Dedifferentiated amniotic fluid mesenchymal stem cell (primary cell): ENCODE data around the gene CRKL.
"Not testable (repeated sequence)": the region's sequence is repeated elsewhere in the genome, so short reads cannot be mapped to it uniquely, and the experiment has no call there.

ENCODE experiments used
- DNase-seq: peaks from one replicate; pipeline ENCODE4 v3.0.0-alpha.2; 2016; ENCODE audit errors: extremely low spot score

CRKL gene

DNA sequence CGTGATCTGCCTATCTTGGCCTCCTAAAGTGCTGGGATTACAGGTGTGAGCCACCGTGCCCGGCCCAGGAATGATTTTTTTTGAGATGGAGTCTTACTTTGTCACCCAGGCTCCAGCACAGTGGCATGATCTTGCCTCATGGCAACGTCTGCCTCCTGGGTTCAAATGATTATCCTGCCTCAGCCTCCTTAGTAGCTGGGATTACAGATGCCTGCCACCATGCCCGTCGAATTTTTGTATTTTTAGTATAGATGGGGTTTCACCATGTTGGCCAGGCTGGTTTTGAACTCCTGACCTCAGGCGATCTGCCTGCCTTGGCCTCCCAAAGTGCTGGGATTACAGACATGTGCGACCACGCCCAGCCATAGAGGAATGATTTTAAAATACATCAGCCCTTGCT is 17.8 kb downstream of the CRKL start:
- not testable (repeated sequence) for DNase-seq

DNA sequence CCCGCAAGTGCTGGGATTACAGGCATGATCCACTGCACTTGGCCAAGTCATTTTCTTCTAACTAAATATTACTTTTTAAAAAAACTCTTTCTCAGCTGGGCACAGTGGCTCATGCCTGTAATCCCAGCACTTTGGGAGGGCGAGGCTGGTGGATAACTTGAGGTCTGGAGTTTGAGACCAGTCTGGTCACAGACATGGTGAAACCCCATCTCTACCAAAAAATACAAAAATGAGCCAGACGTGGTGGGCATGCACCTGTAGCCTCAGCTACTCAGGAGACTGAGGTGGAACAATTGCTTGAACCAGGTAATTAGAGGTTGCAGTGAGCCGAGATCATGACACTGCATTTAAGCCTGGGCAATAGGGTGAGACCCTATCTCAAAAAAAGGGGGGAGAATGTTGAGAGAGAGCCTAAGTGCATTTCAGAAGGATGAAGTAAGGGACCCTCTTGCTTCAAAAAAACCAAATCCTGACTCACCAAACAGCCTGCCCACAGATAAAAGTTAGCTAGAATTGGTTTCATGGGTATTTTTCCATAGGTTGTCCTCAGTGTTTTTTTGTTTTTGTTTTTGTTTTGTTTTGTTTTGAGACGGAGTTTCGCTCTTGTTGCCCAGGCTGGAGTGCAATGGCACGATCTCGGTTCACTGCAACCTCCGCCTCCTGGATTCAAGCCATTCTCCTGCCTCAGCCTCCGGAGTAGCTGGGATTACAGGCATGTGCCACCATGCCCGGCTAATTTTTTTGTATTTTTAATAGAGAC is 18.8 kb downstream of the CRKL start:
- DNase-seq = not testable (repeated sequence)

DNA sequence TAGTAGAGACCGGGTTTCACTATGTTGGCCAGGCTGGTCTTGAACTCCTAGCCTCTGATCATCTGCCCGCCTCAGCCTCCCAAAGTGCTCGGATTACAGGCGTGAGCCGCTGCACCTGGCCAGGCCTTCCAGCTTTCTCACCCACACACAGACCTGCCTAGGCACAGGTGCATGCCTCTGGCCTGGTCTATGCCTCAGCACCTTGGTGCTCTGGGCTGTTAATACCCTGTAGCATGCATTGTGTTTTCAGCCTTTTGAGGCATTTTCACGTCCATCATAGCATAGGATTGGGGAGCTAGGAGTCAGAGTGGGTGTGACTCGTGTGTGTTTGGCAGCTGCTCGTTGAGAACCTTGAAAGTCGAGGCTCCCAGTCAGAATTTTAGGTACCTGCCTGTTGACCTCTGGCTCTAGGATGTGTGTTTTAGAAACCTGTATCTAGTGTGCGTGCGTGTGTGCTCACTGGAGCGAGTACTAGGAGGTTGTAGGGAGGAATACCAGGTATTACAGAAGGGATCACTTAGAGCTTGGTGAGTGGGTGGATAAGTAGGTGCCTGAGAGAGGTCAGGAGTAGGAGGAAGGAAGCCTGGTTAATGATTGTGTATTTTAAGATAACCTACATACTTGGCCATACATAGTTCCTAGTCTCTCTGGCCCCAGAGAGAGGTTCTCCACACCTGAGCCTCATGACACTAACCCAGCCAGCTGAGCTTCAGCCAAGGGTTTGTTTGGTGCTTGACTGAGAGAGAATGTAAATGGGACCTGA is 20.0 kb downstream of the CRKL start:
- no peak for DNase-seq

DNA sequence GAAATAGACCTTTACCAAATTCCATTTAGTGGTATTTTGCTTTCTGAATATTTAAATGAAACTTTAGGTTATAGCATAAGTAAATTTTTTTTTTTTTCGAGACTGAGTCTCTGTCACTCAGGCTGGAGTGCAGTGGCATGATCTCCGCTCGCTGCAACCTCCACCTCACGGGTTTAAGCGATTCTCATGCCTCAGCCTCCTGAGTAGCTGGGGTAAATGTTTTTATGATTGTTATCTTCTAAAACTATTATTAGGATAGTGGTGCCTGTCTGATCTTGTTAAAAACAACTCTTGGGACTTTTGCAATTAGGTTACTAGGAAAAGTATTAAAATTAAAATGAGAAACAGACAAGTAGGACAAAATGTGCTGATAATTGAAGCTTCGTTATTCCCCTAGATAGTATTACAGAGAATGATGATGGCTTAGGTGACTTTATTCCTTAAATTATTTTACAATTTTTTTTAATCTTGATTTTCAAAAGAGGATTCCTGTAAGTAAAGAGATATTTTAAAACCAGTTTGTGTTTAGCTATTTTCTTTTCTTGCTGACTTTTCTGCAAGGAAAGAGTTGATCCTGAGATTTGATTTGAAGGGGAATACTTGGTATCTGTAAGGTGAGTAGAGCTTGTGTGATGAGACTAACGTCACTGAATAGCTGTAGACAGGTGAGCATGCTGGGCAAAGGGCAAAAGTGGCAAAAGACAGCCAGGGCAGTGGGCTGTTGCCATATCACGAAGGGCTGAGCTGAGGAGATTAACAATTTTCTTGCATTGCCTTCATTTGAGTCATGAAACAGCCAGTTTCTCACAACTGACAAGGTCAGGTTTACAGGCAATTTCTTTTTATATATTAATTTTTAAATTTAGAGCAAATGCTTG is 20.8 kb downstream of the CRKL start:
- DNase-seq = no peak

DNA sequence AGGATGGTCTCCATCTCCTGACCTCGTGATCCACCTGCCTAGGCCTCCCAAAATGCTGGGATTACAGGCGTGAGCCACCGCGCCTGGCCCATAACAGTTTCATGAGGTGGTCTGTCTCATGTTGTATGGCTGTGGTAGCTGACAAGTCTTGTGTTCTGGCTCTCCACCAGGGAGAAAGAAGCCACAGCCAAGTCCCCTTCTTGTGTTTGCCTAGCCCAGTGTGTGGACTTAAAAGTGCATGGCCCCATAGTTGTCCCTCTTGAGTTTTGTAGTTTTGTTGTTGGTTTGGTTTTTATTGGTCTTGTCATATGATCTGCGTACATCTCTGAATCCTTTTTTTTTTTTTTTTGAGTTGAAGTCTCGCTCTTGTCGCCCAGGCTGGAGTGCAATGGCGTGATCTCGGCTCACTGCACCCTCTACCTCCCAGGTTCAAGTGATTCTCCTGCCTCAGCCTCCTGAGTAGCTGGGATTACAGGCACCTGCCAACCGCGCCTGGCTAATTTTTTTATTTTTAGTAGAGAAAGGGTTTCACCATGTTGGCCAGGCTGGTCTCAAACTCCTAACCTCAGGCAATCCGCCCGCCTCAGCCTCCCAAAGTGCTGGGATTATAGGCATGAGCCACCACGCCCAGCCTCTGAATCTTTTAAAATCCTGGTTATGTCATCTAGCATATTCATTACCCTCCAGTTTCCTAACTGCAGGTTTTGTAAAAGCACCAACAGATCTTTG is 22.4 kb downstream of the CRKL start:
- DNase-seq = not testable (repeated sequence)

DNA sequence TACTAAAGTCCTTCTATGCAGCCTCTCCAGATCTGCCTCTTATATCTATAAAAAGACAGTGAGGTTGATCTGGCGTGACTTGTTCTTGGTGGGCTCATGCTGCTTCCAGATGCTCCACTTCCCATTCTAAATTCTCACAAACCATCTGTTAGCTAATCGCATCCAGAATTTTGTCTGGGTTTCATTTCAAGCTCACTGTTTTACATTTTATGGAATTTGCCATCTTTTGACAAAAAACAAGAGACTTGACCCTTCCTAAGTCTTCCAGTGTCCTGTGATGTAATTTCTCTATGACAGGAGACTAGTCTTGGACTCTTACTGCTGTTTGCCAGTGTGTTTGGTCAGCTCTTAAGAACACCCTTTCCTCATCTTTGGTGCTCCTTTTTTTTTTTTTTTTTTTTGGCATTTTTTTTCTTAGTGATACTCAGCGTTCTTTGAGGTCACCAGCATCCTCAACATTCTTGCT is 23.0 kb downstream of the CRKL start:
- no peak for DNase-seq

DNA sequence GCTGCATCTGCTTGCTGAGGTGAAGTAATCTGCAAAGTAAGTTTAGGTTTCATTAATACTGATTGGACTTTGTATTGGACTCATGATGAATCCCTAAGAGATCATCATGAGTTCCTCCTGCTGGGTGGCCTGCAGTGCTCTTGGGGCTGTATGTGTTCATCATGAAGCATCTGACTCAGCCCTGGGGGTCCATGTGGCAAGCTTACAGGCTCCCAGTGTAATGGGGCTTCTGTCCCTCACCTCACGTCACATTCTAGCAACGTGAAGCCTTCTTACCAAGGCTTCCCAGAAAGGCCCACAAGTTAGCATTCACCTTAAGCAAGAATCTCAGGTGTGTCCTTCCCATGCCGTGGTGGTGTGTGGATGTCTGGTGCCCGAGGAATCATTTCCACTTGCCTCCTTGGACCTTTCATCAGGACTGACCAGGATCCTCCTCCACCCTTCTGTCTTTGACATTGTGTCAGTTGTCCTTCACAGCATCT is 23.7 kb downstream of the CRKL start:
- no peak for DNase-seq

DNA sequence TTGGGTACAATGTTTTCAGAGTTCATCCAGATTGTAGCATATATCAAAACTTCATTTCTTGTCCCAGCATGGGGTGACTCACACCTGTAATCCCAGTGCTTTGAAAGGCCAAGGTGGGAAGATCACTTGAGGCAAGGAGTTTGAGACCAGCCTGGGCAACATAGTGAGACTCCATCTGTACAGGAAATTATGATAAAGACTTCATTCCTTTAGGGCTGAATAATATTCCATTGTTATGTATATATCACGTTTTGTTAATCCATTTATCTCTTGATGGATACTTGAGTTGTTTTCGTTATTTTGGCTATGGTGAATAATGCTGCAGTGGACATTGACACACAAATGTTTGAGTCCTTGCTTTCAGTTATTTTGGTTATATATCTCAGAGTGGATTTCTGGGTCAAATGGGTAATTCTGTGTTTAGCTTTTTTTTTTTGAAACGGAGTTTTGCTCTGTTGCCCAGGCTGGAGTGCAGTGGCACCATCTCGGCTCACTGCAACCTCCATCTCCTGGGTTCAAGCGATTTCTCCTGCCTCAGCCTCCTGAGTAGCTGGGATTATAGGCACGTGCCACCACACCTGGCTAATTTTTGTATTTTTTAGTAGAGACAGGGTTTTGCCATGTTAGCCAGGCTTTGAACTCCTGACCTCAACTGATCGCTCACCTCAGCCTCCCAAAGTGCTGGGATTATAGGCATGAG is 25.1 kb downstream of the CRKL start:
- DNase-seq = not testable (repeated sequence)

DNA sequence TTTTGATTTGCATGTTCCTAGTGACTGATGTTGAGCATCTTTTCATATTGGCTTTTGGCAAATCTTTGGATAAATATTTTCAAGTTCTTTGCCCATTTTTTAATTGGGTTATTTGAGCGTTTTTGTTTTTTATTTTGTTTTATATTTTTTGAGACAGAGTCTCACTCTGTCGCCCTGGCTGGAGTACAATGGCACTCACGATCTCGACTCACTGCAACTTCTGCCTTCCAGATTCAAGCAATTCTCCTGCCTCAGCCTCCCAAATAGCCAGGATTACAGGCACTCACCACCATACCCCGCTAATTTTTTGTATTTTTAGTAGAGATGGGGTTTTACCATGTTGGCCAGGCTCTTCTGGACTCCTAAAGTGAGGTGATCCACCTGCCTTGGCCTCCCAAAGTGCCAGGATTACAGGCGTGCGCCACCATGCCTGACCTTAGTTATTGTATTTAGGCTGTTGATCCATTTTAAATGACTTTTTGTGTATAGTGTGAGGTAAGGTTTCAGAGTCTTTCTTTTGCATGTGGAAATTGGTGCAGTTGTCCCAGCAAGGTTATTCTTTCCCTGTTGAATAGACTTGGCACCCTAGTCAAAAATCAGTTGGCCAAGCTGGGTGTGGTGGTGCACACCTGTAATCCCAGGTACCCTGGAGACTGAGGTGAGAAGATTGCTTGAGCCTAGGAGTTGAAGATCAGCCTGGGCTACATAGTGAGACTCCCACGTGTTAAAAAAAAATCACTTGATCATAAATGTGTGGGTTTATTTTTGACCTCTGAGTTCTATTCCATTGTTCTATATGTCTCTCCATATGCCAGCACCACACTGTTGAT is 26.1 kb downstream of the CRKL start:
- no peak for DNase-seq

DNA sequence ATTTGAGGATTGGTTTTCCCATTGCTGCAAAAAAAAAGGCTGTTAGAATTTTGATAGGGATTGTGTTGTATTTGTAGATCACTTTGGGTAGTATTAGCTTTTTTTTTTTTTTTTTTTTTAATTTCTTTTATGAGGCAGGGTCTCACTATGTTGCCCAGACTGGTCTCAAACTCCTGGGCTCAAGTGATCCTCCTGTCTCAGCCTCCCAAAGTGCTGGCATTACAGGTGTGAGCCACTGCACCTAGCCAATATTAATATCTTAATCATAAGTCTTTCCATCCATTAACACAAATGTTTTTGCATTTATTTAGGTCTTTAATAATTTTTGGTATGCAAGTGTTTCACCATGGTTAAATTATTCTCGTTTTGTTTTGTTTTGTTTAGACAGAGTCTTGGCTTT is 26.8 kb downstream of the CRKL start:
- DNase-seq = no peak

DNA sequence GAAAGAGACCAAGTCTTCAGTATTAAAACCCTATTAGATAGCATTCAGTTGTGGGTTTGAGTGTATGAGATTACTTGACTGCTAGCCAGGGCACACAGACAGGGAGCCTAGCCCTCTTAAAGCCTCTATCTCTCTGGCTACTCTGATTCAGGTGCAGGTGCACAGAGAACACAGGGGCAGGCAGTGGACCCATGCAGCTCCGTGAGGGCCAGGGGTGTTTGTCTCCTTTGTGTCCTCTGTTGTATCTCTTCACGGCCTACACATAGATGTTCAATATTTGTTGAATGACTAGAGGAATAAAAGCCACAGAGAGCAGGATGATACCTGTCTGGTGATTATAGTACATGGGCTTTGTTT is 28.3 kb downstream of the CRKL start:
- DNase-seq = no peak

DNA sequence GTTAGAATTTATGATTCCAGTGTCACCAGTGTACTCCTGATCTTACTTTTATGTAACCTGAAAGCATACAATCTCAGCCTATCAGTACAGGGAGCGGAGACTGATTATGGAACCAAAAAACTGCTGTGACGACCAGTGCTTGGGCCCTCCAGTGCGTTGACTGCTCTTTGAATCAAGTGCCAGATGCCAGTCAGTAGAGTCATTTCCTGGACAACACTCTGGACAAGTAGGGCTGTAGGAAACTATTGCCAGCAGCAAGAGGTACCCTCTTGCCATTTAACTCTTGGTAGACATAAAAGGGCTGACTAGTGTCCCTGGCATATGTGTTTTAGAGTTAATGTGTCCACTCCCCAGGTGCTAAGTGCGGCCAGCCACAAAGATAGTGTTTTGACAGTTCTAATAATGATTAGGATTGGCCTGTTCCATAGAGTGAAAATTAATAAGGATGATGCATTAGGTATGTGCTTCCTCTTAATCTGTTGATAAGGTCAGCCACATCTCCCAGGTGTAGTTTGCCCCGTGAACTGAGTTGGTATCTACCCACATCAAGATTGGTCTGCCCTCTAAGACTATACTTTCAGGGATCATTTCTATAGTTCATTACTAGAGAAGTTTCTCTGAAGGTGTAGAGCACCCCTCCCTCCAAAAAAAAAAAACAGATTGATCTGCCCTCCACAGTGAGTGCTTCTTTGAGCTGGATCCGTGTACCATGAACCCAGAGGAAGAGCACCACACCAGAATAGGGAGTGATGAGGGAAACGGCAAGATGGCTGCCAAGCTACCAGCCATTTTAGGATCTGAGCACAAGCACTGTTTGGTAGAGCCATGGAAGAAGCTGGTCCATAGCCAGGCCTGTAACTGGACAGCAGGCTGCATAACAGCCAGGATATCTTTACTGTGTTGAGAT is 29.1 kb downstream of the CRKL start:
- DNase-seq = no peak

DNA sequence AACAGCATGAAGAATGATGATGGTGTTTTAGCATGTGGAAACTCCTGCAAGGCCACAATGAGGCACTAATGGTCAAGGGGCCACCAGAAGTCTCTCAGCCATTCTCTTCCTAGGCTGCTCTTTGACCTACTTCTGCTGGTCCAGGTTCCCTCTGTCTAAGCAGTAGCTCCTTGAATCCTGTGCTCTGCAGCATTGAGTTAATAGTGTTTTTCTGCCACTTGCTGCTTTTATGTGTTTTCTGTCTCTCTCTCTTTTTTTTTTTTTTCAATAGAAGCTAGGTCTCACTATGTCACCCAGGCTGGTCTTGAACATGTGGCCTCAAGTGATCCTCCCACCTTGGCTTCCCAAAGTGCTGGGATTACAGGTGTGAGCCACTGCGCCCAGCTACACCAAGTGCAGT is 29.8 kb downstream of the CRKL start:
- DNase-seq = no peak

DNA sequence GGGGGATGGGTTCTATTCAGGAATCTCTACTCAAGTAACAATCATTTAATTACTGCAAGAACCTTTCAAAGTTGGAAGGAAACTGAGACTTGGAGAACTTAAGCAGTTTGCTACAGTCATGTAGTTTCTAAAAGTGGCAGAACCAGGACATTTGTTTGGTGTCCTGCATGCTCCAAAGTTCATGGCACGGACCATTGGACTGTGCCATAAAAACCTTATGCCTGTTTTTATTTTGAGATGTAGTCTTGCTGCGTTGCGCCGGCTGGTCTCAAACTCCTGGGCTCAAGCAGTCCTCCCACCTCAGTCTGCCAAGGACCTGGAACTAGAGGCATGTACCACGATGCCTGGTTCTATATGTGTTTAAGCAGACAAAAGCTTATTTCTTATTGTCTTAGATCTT is 31.2 kb downstream of the CRKL start:
- DNase-seq = no peak

DNA sequence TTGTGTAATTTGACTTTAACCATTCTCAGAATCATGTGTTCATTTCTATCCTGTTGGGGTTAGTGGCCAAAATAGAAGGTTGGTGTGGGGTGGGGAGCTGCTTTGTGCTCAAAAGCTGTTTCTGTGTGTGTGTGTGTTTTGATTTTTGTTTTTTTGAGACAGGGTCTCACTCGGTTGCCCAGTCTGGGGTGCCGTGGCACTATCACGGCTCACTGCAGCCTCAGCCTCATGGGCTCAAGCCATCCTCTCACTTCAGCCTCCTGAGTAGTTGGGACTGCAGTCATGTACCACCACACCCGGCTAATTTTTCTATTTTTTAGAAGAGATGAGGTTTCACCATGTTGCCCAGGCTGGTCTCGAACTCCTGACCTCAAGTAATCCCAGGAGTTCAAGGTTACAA is 31.8 kb downstream of the CRKL start:
- DNase-seq = no peak

DNA sequence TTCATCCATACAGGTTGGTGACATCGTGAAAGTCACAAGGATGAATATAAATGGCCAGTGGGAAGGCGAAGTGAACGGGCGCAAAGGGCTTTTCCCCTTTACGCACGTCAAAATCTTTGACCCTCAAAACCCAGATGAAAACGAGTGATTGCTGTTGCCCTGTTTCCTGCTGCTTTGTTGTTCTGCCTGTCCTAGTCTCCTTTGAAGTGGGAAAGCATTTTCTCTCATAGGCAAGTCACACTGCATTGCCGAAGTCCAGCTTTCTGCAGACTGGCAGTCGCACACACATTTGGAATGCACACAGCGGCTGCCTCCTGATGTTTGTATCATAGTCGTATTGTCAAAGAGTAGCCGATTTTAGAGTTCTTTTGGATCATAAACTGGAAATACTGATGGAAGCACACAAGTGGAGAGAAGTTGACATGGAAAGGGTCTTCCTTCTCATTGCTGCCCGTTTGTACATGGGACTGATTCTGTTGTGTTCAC is 32.5 kb downstream of the CRKL start:
- no peak for DNase-seq

DNA sequence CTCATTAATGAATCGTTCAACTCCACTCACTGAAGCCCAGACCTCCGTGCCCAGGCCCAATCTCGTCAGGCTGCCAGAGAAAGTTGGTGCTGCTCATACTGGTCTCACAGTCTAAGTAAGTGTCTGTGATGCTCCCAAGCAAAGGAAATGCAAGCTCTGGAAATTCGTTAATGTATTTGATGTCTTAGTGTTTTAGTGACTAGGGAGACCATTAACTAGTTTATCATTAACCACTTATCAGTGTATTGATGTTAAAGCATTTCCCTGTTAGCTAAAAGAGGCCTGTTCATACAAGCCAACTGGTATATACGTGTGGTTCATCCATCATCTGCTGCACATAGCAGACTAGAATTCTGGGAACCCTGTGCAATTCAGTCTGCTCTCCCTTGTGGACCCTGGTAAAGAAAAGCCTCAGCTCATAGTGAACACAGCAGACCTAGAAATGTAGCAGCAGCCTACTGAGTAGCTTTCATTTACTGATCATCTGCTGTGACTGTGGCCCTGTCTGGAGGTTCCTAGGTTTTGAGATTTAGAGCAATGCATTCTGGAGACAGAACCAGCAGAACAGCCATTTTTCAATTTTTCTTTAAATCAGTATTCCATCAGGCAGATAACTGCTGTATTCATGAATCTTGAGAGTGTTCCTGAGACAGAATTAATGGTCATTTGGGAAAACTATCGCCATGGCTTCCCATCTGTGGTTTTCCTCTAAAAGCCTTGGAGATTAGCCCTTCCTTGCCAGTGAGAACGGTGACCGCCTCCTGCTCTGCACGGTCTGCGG is 34.1 kb downstream of the CRKL start:
- DNase-seq = no peak

DNA sequence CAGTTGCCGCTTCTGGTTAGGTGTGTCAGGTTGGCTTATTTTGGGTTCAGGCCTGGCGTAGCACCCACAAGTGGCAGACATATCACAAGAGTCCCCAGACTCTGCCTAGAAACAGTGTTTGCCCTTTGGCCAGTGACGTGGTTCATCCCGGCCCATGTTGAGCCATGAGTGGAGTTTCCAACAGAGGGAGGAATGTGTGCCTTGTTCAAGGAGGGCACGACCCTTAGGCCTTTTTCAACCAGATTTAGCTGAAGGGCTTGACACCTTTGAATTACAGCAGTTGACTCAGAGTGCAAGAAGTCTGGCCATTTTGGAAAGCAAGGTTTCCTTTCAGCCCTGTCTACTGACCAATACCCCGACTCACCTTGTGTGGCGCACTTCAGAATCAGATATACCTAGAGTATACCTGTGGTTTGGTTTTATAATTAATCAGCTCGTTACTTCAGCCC is 34.7 kb downstream of the CRKL start:
- DNase-seq = no peak
